Dermis blood vessel endothelial cell (primary cell): ENCODE results near the gene SOX9. TPM values are rescaled to one million over a fixed set of nuclear protein-coding genes. Genes with fewer than 3 reads are reported as not detected.
A peak's percentile ranks its signal among the peaks of the same experiment; 100 is the strongest.
"Not testable (repeated sequence)": the region's sequence is repeated elsewhere in the genome, so short reads cannot be mapped to it uniquely, and the experiment has no call there.

Experiments
- DNase-seq: peaks from one replicate; pipeline ENCODE4 v3.0.0; 2010
- total RNA-seq: library from RNA; depleted of rRNA; stranded (reverse); fragments of >200 nt; gene quantifications from 2 replicates; pipeline ENCODE4 v1.2.3, GENCODE V29; 2014

SOX9 gene
- total RNA-seq, 1 donor from 2014 or later: 0.17 TPM

GRCh38 chr17:72126575-72127486, 6.0 kb downstream of the SOX9 start:
- DNase-seq: no peak

GRCh38 chr17:72128039-72128438, 7.2 kb downstream of the SOX9 start:
- no peak for DNase-seq

GRCh38 chr17:72134608-72135394, 14.0 kb downstream of the SOX9 start:
- no peak for DNase-seq

- no peak for DNase-seq
Measured at GRCh38 chr17:72135546-72136325, 14.9 kb downstream of the SOX9 start.

- DNase-seq: no peak
Measured at GRCh38 chr17:72136692-72137091, 15.9 kb downstream of the SOX9 start.

GRCh38 chr17:72137161-72137560, 16.3 kb downstream of the SOX9 start:
- no peak for DNase-seq

GRCh38 chr17:72139212-72139611, 18.4 kb downstream of the SOX9 start:
- DNase-seq: no peak

GRCh38 chr17:72141336-72141735, 20.5 kb downstream of the SOX9 start:
- DNase-seq: no peak

GRCh38 chr17:72142097-72142496, 21.3 kb downstream of the SOX9 start:
- DNase-seq: not testable (repeated sequence)

- no peak for DNase-seq
Measured at GRCh38 chr17:72142614-72143013, 21.8 kb downstream of the SOX9 start.

- DNase-seq: no peak
Measured at GRCh38 chr17:72143245-72143644, 22.4 kb downstream of the SOX9 start.

GRCh38 chr17:72144101-72144500, 23.3 kb downstream of the SOX9 start:
- DNase-seq: no peak

- no peak for DNase-seq
Measured at GRCh38 chr17:72145562-72145961, 24.7 kb downstream of the SOX9 start.

- DNase-seq: no peak
Measured at GRCh38 chr17:72145962-72146361, 25.1 kb downstream of the SOX9 start.

- DNase-seq: no peak
Measured at GRCh38 chr17:72146371-72146770, 25.6 kb downstream of the SOX9 start.

GRCh38 chr17:72150632-72151460, 30.0 kb downstream of the SOX9 start:
- no peak for DNase-seq

- peak; percentile 16 for DNase-seq
Measured at GRCh38 chr17:72151565-72152386, 31.0 kb downstream of the SOX9 start.

GRCh38 chr17:72152387-72152929, 31.6 kb downstream of the SOX9 start:
- DNase-seq: no peak

- no peak for DNase-seq
Measured at GRCh38 chr17:72158895-72159885, 38.4 kb downstream of the SOX9 start.
